Body of pancreas (tissue), 4 donors: ENCODE measurements around the gene MRPL4. TPM values are rescaled to one million over a fixed set of nuclear protein-coding genes. Genes with fewer than 3 reads are reported as not detected.

Source experiments
- ATAC-seq: fragments of 150-250 bp; one replicate; pipeline ENCODE4 v1.9.1; 2016
- DNase-seq, 4 donors: peaks; one replicate each; pipeline ENCODE4 v3.0.0-alpha.2; 2019
- H3K27ac ChIP-seq, 4 donors: fragments of 200-600 bp; sonication (generic); 1 replicate in 3 of 4; 2 replicates in 1 of 4; pipeline versions ENCODE4 v1.5.1 to v1.6.1; 2016 to 2019; ENCODE audit warnings: mild to moderate bottlenecking in 1 of 4, mixed read lengths in 1 of 4, moderate library complexity in 1 of 4
- H3K27me3 ChIP-seq, 2 donors: fragments of 200-600 bp; sonication (generic); one replicate each; pipeline ENCODE4 v1.6.0; 2016; ENCODE audit warnings: mild to moderate bottlenecking in 1 of 2
- H3K36me3 ChIP-seq, 2 donors: fragments of 200-600 bp; sonication (generic); replicated peaks in 1 of 2; 2 replicates each; pipeline ENCODE4 v1.5.1; 2016; ENCODE audit warnings: low read depth in 2 of 2; ENCODE audit not compliant: insufficient read depth in 1 of 2
- H3K4me1 ChIP-seq: fragments of 200-600 bp; sonication (generic); one replicate; pipeline ENCODE4 v1.6.0; 2016
- H3K4me3 ChIP-seq, 2 donors: fragments of 200-600 bp; sonication (generic); 1 replicate in 1 of 2; 2 replicates in 1 of 2; pipeline ENCODE4 v1.5.1; 2016 to 2019
- H3K9me3 ChIP-seq, 3 donors: fragments of 200-600 bp; sonication (generic); 1 replicate in 2 of 3; 2 replicates in 1 of 3; pipeline ENCODE4 v1.5.1; 2016
- POLR2A ChIP-seq, 3 donors: fragments of 450-650 bp; IDR thresholded peaks; one replicate each; pipeline ENCODE4 v1.6.1; 2016; ENCODE audit warnings: antibody characterized with exemption in 3 of 3, mild to moderate bottlenecking in 2 of 3
- WGBS, 2 donors: methylation state at CpG; one replicate each; pipeline ENCODE4 v1.1.5; 2017; 5-methylcytosine and 5-hydroxymethylcytosine counted together
- intact Hi-C: fragments of 100-400 bp; cut with DNase I; formaldehyde crosslinking; loops from one replicate; pipeline ENCODE4 v1.15.1; 2023
- total RNA-seq, 2 donors: library from RNA; depleted of rRNA; stranded (reverse); fragments of >200 nt; gene quantifications; one replicate each; pipeline ENCODE4 v1.1.0, GENCODE V29; 2016
- TF ChIP-seq, protein P1 (sequence below), 7 experiments: fragments of 450-650 bp in 4 of 7; fragments of 200-600 bp in 3 of 7; sonication (generic) in 3 of 7; IDR thresholded peaks; one replicate each; pipeline ENCODE4 v1.5.1; 2016 to 2019; ENCODE audit warnings: antibody characterized with exemption in 7 of 7

Gene MRPL4
- total RNA-seq, 2 donors from 2014 or later, result 17.9 to 18.1 TPM

DNA sequence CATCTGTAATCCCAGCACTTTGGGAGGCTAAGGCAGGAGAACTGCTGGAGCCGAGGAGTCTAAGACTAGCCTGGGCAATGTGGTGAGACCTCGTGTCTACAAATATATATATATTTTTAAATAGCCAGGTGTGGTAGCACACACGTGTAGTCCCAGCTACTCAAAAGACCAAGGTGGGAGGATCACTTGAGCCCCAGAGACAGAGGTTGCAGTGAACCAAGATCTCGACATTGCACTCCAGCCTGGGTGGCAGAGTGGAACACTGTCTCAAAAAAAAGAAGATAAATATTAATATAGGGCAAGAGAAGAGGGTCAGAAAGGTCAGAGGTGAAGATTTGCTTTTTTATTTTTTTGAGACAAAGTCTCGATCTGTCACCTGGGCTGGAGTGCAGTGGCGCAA is 5.5 kb upstream of the MRPL4 start:
- no peaks in the 10 kb centered on the region for H3K27me3 ChIP-seq
- WGBS, 2 donors, result 62 to 76% methylated on average over 6 of the region's 6 CpGs
- H3K36me3 ChIP-seq, result no peaks in the 10 kb centered on the region
- intact Hi-C loops, result loop anchor here (5.0 kb wide), 1 partner anchor 314 kb away; no protein-coding TSS in a partner anchor
- peaks cover 10% of the 10 kb centered on the region for H3K4me1 ChIP-seq
- no peaks in the 10 kb centered on the region for H3K9me3 ChIP-seq
- DNase-seq (no peak), ATAC-seq (no peak)
- TF ChIP-seq POLR2A (IDR thresholded peaks at IDR 0.05), result no peak
- TF ChIP-seq, protein P1, sequence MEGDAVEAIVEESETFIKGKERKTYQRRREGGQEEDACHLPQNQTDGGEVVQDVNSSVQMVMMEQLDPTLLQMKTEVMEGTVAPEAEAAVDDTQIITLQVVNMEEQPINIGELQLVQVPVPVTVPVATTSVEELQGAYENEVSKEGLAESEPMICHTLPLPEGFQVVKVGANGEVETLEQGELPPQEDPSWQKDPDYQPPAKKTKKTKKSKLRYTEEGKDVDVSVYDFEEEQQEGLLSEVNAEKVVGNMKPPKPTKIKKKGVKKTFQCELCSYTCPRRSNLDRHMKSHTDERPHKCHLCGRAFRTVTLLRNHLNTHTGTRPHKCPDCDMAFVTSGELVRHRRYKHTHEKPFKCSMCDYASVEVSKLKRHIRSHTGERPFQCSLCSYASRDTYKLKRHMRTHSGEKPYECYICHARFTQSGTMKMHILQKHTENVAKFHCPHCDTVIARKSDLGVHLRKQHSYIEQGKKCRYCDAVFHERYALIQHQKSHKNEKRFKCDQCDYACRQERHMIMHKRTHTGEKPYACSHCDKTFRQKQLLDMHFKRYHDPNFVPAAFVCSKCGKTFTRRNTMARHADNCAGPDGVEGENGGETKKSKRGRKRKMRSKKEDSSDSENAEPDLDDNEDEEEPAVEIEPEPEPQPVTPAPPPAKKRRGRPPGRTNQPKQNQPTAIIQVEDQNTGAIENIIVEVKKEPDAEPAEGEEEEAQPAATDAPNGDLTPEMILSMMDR (IDR thresholded peaks at IDR 0.05), result no peak
- H3K27ac ChIP-seq, result no peak overlapping the region
- no peak overlapping the region for H3K4me3 ChIP-seq

DNA sequence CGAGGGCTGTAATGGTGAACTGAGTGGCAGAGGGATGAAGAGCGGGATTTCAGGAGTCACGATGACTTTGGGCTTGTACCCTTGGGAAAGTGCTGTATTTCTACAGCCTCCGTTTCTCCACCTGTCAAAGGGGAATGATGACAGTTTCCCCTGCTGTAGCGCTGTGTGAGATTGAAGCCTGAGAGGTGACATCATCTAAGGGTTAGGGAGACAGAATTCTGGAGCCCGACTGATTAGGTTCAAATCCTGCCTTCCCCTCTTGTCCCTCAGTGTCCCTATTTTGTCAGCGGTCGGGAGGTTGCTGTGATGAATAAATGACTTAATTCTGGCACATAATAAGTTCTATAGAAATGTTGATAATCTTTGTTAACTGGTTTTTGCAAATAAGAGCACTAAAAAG is 693 bp downstream of the MRPL4 start:
- Histone ChIP-seq H3K27ac (peak overlapping the region; percentile 60 to 90 (median 72)), H3K4me1 (peaks cover 19% of the 10 kb centered on the region), H3K4me3 (peak overlapping the region; percentile 81 to 96), H3K36me3 (peaks cover 0 to 6% of the 10 kb centered on the region in 2 donors), H3K27me3 (no peaks in the 10 kb centered on the region), H3K9me3 (no peaks in the 10 kb centered on the region)
- ATAC-seq, result no peak
- 28 to 29% methylated on average over 7 to 8 of the region's 8 CpGs for WGBS, 2 donors
- TF ChIP-seq, protein P1 (IDR thresholded peaks at IDR 0.05), result no peak
- TF ChIP-seq POLR2A (IDR thresholded peaks at IDR 0.05), result no peak
- DNase-seq, result no peak
- intact Hi-C loops, result no loop called here

DNA sequence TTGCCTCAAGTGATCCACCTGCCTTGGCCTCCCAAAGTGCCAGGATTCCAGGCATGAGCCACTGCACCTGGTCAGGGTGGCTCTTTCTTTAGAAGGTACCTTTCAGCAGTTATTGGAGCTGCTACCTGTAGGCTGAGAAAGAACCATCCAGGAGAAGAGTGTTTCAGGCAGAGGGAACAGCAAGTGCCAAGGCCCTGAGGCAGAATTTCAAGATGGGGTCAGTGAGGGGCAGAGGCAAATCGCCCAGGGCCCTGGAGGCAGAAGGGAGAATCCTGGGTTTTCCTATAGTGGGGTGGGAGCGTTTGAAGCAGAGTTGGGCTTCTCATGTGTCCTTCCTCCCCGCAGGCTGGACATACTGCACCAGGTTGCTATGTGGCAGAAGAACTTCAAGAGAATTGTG is 2.2 kb downstream of the MRPL4 start:
- TF ChIP-seq, protein P1 (IDR thresholded peaks at IDR 0.05), result no peak
- no peak for TF ChIP-seq POLR2A (IDR thresholded peaks at IDR 0.05)
- Histone ChIP-seq H3K27ac (no peak overlapping the region), H3K4me3 (no peak overlapping the region), H3K9me3 (no peaks in the 10 kb centered on the region), H3K4me1 (peaks cover 22% of the 10 kb centered on the region), H3K36me3 (peaks cover 0 to 12% of the 10 kb centered on the region in 2 donors), H3K27me3 (no peaks in the 10 kb centered on the region)
- DNase-seq, result no peak
- intact Hi-C loops, result no loop called here
- ATAC-seq, result no peak
- 90 to 97% methylated on average over 3 of the region's 3 CpGs for WGBS, 2 donors

DNA sequence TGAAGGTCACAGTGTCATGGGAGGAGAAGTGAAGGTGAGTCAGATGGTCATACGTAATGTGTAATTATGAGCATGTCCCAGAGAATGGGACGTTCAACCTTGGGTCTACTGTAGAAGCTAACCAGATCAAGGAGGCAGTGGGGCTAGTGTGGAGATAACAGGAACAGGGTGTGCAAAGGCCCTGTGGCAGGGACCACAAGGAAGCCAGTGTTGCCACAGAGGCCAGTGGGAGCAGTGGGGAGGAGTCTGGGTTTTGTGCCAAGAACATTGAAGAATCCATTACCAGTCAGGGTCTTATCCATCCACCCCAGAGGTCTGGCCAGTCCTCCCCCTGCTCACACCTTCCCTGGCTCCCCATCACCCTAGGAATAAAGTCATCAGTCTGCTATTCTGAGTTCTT is 3.3 kb downstream of the MRPL4 start:
- H3K27ac ChIP-seq, result no peak overlapping the region
- DNase-seq, result no peak
- H3K4me1 ChIP-seq, result peaks cover 20% of the 10 kb centered on the region
- TF ChIP-seq, protein P1 (IDR thresholded peaks at IDR 0.05), result no peak
- TF ChIP-seq POLR2A (IDR thresholded peaks at IDR 0.05), result no peak
- H3K4me3 ChIP-seq, result no peak overlapping the region
- intact Hi-C loops, result loop anchor here (5.0 kb wide), 1 partner anchor 137 kb away; no protein-coding TSS in a partner anchor
- H3K9me3 ChIP-seq, result no peaks in the 10 kb centered on the region
- 76 to 93% methylated on average over 2 of the region's 2 CpGs for WGBS, 2 donors
- no peaks in the 10 kb centered on the region for H3K27me3 ChIP-seq
- peaks cover 0 to 12% of the 10 kb centered on the region in 2 donors for H3K36me3 ChIP-seq
- no peak for ATAC-seq

DNA sequence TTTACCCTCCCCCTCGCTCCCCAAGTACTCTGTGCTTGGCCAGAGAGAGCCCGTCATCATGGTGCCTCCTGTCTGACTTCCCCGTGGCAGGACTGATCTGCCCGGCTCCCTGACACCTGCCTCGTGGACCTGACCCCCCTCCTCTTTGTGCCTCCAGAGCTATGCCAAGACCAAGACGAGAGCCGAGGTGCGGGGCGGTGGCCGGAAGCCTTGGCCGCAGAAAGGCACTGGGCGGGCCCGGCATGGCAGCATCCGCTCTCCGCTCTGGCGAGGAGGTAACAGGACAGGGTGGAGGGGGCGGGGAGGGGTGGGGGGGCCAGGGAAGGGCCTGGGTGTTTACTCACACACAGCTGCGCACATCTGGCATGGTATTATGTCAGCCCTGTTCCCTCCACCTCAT is 4.5 kb downstream of the MRPL4 start:
- no peak for ATAC-seq
- Histone ChIP-seq H3K27me3 (no peaks in the 10 kb centered on the region), H3K27ac (no peak overlapping the region)

More for the DNA sequence above, 4.5 kb downstream of the MRPL4 start:
- Histone ChIP-seq H3K4me3 (no peak overlapping the region), H3K9me3 (no peaks in the 10 kb centered on the region), H3K36me3 (peaks cover 0 to 12% of the 10 kb centered on the region in 2 donors), H3K4me1 (peaks cover 12% of the 10 kb centered on the region)
- TF ChIP-seq, protein P1 (IDR thresholded peaks at IDR 0.05), result no peak
- TF ChIP-seq POLR2A (IDR thresholded peaks at IDR 0.05), result no peak
- DNase-seq, result no peak
- 75 to 90% methylated on average over 5 to 16 of the region's 18 CpGs for WGBS, 2 donors
- intact Hi-C loops, result loop anchor here (5.0 kb wide), 1 partner anchor 136 kb away; no protein-coding TSS in a partner anchor
